Neuronal stem cell (in vitro differentiated cells): ENCODE results near the gene LARP1B.

Source experiments
- DNase-seq: peaks from one replicate; pipeline ENCODE4 v3.0.0-alpha.2; 2013; ENCODE audit warnings: low spot score
- H2AFZ ChIP-seq: one replicate; pipeline ENCODE4 v1.6.1; 2013; ENCODE audit warnings: mild to moderate bottlenecking, low read length, inconsistent platforms
- H2AK5ac ChIP-seq: 2 replicates; pipeline ENCODE4 v1.6.1; 2013; ENCODE audit warnings: low read depth, mild to moderate bottlenecking, inconsistent platforms, low read length, moderate library complexity, mixed read lengths
- H2BK120ac ChIP-seq: 2 replicates; pipeline ENCODE4 v1.6.1; 2013; ENCODE audit warnings: low read depth, mild to moderate bottlenecking, inconsistent platforms, low read length, moderate library complexity, mixed read lengths
- H2BK12ac ChIP-seq: one replicate; pipeline ENCODE4 v1.6.1; 2013; ENCODE audit warnings: low read length, inconsistent platforms
- H2BK15ac ChIP-seq: 2 replicates; pipeline ENCODE4 v1.6.1; 2013; ENCODE audit warnings: mild to moderate bottlenecking, low read length, inconsistent platforms, mixed read lengths
- H2BK5ac ChIP-seq: one replicate; pipeline ENCODE4 v1.6.1; 2013; ENCODE audit warnings: inconsistent platforms, mild to moderate bottlenecking, low read length, moderate library complexity
- H3K14ac ChIP-seq: one replicate; pipeline ENCODE4 v1.6.1; 2013; ENCODE audit warnings: low read length, inconsistent platforms
- H3K18ac ChIP-seq: 2 replicates; pipeline ENCODE4 v1.6.1; 2013; ENCODE audit warnings: low read length, inconsistent platforms
- H3K23ac ChIP-seq: 2 replicates; pipeline ENCODE4 v1.6.1; 2013; ENCODE audit warnings: low read depth, mild to moderate bottlenecking, mixed read lengths, low read length, inconsistent platforms; ENCODE audit not compliant: poor library complexity
- H3K27ac ChIP-seq: replicated peaks from 3 replicates; pipeline ENCODE4 v1.5.1; 2013; ENCODE audit warnings: low read length, inconsistent platforms
- H3K27me3 ChIP-seq, 3 experiments: 2 replicates each; pipeline ENCODE4 v1.6.1; 2013; ENCODE audit warnings: low read length in 3 of 3, mild to moderate bottlenecking in 2 of 3, inconsistent platforms in 1 of 3, low read depth in 1 of 3, mixed read lengths in 1 of 3, moderate library complexity in 1 of 3; ENCODE audit not compliant: control insufficient read depth in 3 of 3, insufficient read depth in 3 of 3
- H3K36me3 ChIP-seq, 2 donors: replicated peaks in 1 of 2; 2 replicates each; pipeline ENCODE4 v1.6.1; 2013; ENCODE audit warnings: low read length in 2 of 2; ENCODE audit not compliant: control insufficient read depth in 2 of 2, insufficient read depth in 2 of 2
- H3K4ac ChIP-seq: 2 replicates; pipeline ENCODE4 v1.6.1; 2013; ENCODE audit warnings: inconsistent platforms, mild to moderate bottlenecking, low read length, moderate library complexity
- H3K4me1 ChIP-seq, 2 donors: 1 replicate in 1 of 2; 2 replicates in 1 of 2; pipeline ENCODE4 v1.6.1; 2013; ENCODE audit warnings: low read length in 2 of 2, low read depth in 1 of 2; ENCODE audit not compliant: control insufficient read depth in 2 of 2, insufficient read depth in 1 of 2
- H3K4me2 ChIP-seq: one replicate; pipeline ENCODE4 v1.6.1; 2013; ENCODE audit warnings: mild to moderate bottlenecking, low read length, inconsistent platforms; ENCODE audit not compliant: insufficient read depth, poor library complexity, severe bottlenecking
- H3K4me3 ChIP-seq, 2 donors: 2 replicates each; pipeline ENCODE4 v1.5.1; 2013; ENCODE audit warnings: low read length in 2 of 2, mild to moderate bottlenecking in 2 of 2, inconsistent platforms in 1 of 2, moderate library complexity in 1 of 2
- H3K79me1 ChIP-seq: one replicate; pipeline ENCODE4 v1.6.1; 2013; ENCODE audit warnings: low read depth, mild to moderate bottlenecking, inconsistent platforms, low read length, moderate library complexity
- H3K9ac ChIP-seq: one replicate; pipeline ENCODE4 v1.6.1; 2013; ENCODE audit warnings: mild to moderate bottlenecking, low read depth, low read length, inconsistent platforms; ENCODE audit not compliant: poor library complexity
- H3K9me3 ChIP-seq, 2 donors: replicated peaks in 1 of 2; 2 replicates each; pipeline versions ENCODE3 to v1.6.1; 2013; ENCODE audit warnings: low read length in 2 of 2, mild to moderate bottlenecking in 2 of 2, inconsistent platforms in 1 of 2, low read depth in 1 of 2, mixed read lengths in 1 of 2, moderate library complexity in 1 of 2; ENCODE audit not compliant: control insufficient read depth in 2 of 2, insufficient read depth in 1 of 2
- H4K8ac ChIP-seq: one replicate; pipeline ENCODE4 v1.6.1; 2013; ENCODE audit warnings: low read depth, mild to moderate bottlenecking, inconsistent platforms, low read length, moderate library complexity
- H4K91ac ChIP-seq: one replicate; pipeline ENCODE4 v1.6.1; 2013; ENCODE audit warnings: low read length, low read depth, mild to moderate bottlenecking, inconsistent platforms; ENCODE audit not compliant: poor library complexity
- WGBS, 2 donors: extraction: QIAGEN DNeasy Blood & Tissue Kit; methylation state at CpG; one replicate each; pipeline ENCODE4 v1.1.7; 2013; ENCODE audit warnings: missing lambda C conversion rate in 2 of 2, mixed read lengths in 1 of 2; ENCODE audit not compliant: insufficient read length in 2 of 2, insufficient replicate concordance in 1 of 2; ENCODE audit errors: extremely low coverage in 2 of 2; 5-methylcytosine and 5-hydroxymethylcytosine counted together

Gene LARP1B

DNA sequence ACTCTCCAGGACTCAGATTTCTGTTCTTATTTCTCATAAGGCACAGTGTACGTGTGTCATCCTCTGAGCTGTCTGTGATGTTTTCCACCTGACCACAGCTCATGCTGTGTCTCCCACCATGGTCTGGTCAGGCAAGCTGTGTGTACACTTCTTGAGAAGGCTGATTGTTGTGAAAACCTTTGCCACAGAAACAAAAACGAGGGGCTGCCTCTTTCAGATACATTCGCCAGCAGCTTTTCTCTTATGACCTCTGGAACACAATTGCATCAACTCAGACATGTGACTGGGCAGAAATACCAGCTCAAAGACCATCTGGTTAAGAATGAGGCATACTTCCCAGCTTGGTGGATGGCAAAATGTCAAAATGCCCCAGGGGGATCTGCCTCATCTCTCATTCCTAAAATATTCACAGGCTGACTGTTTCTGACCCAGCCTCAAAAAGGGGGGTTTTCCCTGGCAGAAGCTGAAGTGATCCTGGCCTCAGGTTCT lies 180.4 kb downstream of the LARP1B start:
- H2BK15ac ChIP-seq = no peak overlapping the region
- no CpG with 5 or more reads among the region's 3 CpGs for WGBS, 2 donors
- H3K4me2 ChIP-seq = no peak overlapping the region
- peaks cover 2 to 6% of the 10 kb centered on the region in 2 donors for H3K9me3 ChIP-seq
- H4K91ac ChIP-seq = no peak overlapping the region
- no peak overlapping the region for H3K9ac ChIP-seq
- H3K27me3 ChIP-seq = no peaks in the 10 kb centered on the region
- H2AFZ ChIP-seq = peak overlapping the region; percentile 71
- H3K27ac ChIP-seq = no peak overlapping the region
- no peak overlapping the region for H3K4ac ChIP-seq
- no peak overlapping the region for H2BK12ac ChIP-seq
- H3K4me3 ChIP-seq = no peak overlapping the region
- no peak overlapping the region for H2AK5ac ChIP-seq
- H3K4me1 ChIP-seq = no peaks in the 10 kb centered on the region
- H4K8ac ChIP-seq = no peak overlapping the region
- no peak overlapping the region for H2BK120ac ChIP-seq
- H2BK5ac ChIP-seq = no peak overlapping the region
- no peaks in the 10 kb centered on the region for H3K79me1 ChIP-seq
- H3K36me3 ChIP-seq = no peaks in the 10 kb centered on the region
- no peak for DNase-seq
- H3K14ac ChIP-seq = no peak overlapping the region
- no peak overlapping the region for H3K23ac ChIP-seq
- no peak overlapping the region for H3K18ac ChIP-seq

GRCh38 chr4:128241981-128242380 lies 180.9 kb downstream of the LARP1B start:
- no peak overlapping the region for H2AK5ac ChIP-seq
- H3K27me3 ChIP-seq = no peaks in the 10 kb centered on the region
- H2BK120ac ChIP-seq = no peak overlapping the region
- no peak overlapping the region for H4K8ac ChIP-seq
- H2BK15ac ChIP-seq = no peak overlapping the region
- peak overlapping the region; percentile 71 for H2AFZ ChIP-seq
- no peaks in the 10 kb centered on the region for H3K79me1 ChIP-seq
- H3K4me2 ChIP-seq = no peak overlapping the region
- H2BK12ac ChIP-seq = no peak overlapping the region
- no peak overlapping the region for H2BK5ac ChIP-seq
- no CpG with 5 or more reads among the region's 3 CpGs for WGBS, 2 donors
- no peak overlapping the region for H3K4ac ChIP-seq
- H3K4me3 ChIP-seq = no peak overlapping the region
- no peaks in the 10 kb centered on the region for H3K4me1 ChIP-seq
- H3K9me3 ChIP-seq = peaks cover 2 to 6% of the 10 kb centered on the region in 2 donors
- H4K91ac ChIP-seq = no peak overlapping the region
- H3K23ac ChIP-seq = no peak overlapping the region
- no peaks in the 10 kb centered on the region for H3K36me3 ChIP-seq
- H3K9ac ChIP-seq = no peak overlapping the region
- no peak for DNase-seq
- H3K18ac ChIP-seq = no peak overlapping the region
- no peak overlapping the region for H3K14ac ChIP-seq
- H3K27ac ChIP-seq = no peak overlapping the region

GRCh38 chr4:128242601-128243000 lies 181.5 kb downstream of the LARP1B start:
- H2BK120ac ChIP-seq = no peak overlapping the region
- H3K4me1 ChIP-seq = no peaks in the 10 kb centered on the region
- H3K9ac ChIP-seq = no peak overlapping the region
- H2BK12ac ChIP-seq = no peak overlapping the region
- no peak overlapping the region for H2AK5ac ChIP-seq
- no peak for DNase-seq
- no peak overlapping the region for H3K23ac ChIP-seq
- H3K27ac ChIP-seq = no peak overlapping the region
- no peaks in the 10 kb centered on the region for H3K27me3 ChIP-seq
- H3K4me3 ChIP-seq = no peak overlapping the region
- H2AFZ ChIP-seq = no peak overlapping the region
- H3K79me1 ChIP-seq = no peaks in the 10 kb centered on the region
- no peak overlapping the region for H2BK15ac ChIP-seq
- H3K36me3 ChIP-seq = no peaks in the 10 kb centered on the region
- H3K14ac ChIP-seq = no peak overlapping the region
- WGBS, 2 donors = no CpG with 5 or more reads among the region's 4 CpGs
- no peak overlapping the region for H4K8ac ChIP-seq
- H3K18ac ChIP-seq = no peak overlapping the region
- H3K4ac ChIP-seq = no peak overlapping the region
- peaks cover 2 to 6% of the 10 kb centered on the region in 2 donors for H3K9me3 ChIP-seq
- no peak overlapping the region for H4K91ac ChIP-seq
- no peak overlapping the region for H2BK5ac ChIP-seq
- no peak overlapping the region for H3K4me2 ChIP-seq

DNA sequence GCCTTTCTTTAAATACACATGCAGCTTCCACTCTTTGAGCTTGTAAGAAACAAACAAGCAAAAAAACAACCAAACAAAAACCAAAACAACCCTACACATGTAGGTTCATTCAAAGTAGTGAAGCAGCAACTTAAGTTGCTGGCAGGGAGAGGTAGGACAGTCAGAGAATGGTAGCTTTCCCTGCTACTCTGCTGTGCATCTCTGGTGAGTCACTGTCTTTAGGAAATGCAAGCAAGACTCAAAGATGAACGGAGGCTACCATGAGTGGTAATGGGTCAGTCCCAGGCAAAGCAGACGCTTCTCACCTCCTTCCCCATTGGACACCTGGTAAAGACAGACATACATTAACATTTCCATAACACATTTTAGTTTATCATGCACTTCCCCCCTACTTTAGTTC lies 183.3 kb downstream of the LARP1B start:
- no peak overlapping the region for H2BK120ac ChIP-seq
- H3K79me1 ChIP-seq = no peaks in the 10 kb centered on the region
- H2BK12ac ChIP-seq = no peak overlapping the region
- WGBS, 2 donors = no CpG with 5 or more reads among the region's 2 CpGs
- no peak overlapping the region for H2BK15ac ChIP-seq
- H2AFZ ChIP-seq = no peak overlapping the region
- no peak overlapping the region for H3K14ac ChIP-seq
- no peak overlapping the region for H4K8ac ChIP-seq
- no peaks in the 10 kb centered on the region for H3K36me3 ChIP-seq
- H3K23ac ChIP-seq = no peak overlapping the region
- H3K4me3 ChIP-seq = no peak overlapping the region
- DNase-seq = no peak
- H3K18ac ChIP-seq = no peak overlapping the region
- no peak overlapping the region for H4K91ac ChIP-seq
- peaks cover 2 to 20% of the 10 kb centered on the region in 2 donors for H3K9me3 ChIP-seq
- H3K4ac ChIP-seq = no peak overlapping the region
- no peaks in the 10 kb centered on the region for H3K27me3 ChIP-seq
- no peak overlapping the region for H3K9ac ChIP-seq
- H3K4me1 ChIP-seq = no peaks in the 10 kb centered on the region
- H2BK5ac ChIP-seq = no peak overlapping the region
- no peak overlapping the region for H3K27ac ChIP-seq
- H2AK5ac ChIP-seq = no peak overlapping the region
- no peak overlapping the region for H3K4me2 ChIP-seq
